GM11168 (cell line): Measurements from ENCODE around the gene SH3GL2.

Source experiments
- in situ Hi-C: fragments of 300-500 bp; cut with MboI; formaldehyde crosslinking; loops from one replicate; pipeline ENCODE4 v1.12.0; 2022; ENCODE audit warnings: low sequenced_read_pairs; ENCODE audit not compliant: unreplicated experiment

SH3GL2 gene

GRCh38 chr9:17604556-17604955 lies 25.7 kb downstream of the SH3GL2 start:
- in situ Hi-C loops: no loop called here

GRCh38 chr9:17609312-17610005 lies 30.6 kb downstream of the SH3GL2 start:
- in situ Hi-C loops: no loop called here

GRCh38 chr9:17611342-17611741 lies 32.5 kb downstream of the SH3GL2 start:
- in situ Hi-C loops: no loop called here

GRCh38 chr9:17611917-17612316 lies 33.1 kb downstream of the SH3GL2 start:
- in situ Hi-C loops: no loop called here

- in situ Hi-C loops: no loop called here
Observed at GRCh38 chr9:17613758-17614157, 34.9 kb downstream of the SH3GL2 start.

GRCh38 chr9:17614250-17614649 lies 35.4 kb downstream of the SH3GL2 start:
- in situ Hi-C loops: no loop called here

- in situ Hi-C loops: no loop called here
Observed at GRCh38 chr9:17614903-17615302, 36.0 kb downstream of the SH3GL2 start.

- in situ Hi-C loops: no loop called here
Observed at GRCh38 chr9:17622141-17622540, 43.3 kb downstream of the SH3GL2 start.

- in situ Hi-C loops: no loop called here
Observed at GRCh38 chr9:17622749-17623148, 43.9 kb downstream of the SH3GL2 start.

GRCh38 chr9:17623965-17624364 lies 45.1 kb downstream of the SH3GL2 start:
- in situ Hi-C loops: no loop called here

- in situ Hi-C loops: no loop called here
Observed at GRCh38 chr9:17624571-17624970, 45.7 kb downstream of the SH3GL2 start.

- in situ Hi-C loops: no loop called here
Observed at GRCh38 chr9:17625644-17626388, 47.0 kb downstream of the SH3GL2 start.

- in situ Hi-C loops: no loop called here
Observed at GRCh38 chr9:17627641-17628040, 48.8 kb downstream of the SH3GL2 start.

- in situ Hi-C loops: no loop called here
Observed at GRCh38 chr9:17628624-17629023, 49.8 kb downstream of the SH3GL2 start.

GRCh38 chr9:17630531-17630949 lies 51.7 kb downstream of the SH3GL2 start:
- in situ Hi-C loops: no loop called here

GRCh38 chr9:17631396-17631795 lies 52.5 kb downstream of the SH3GL2 start:
- in situ Hi-C loops: no loop called here

GRCh38 chr9:17632994-17633393 lies 54.1 kb downstream of the SH3GL2 start:
- in situ Hi-C loops: no loop called here

GRCh38 chr9:17635115-17635890 lies 56.4 kb downstream of the SH3GL2 start:
- in situ Hi-C loops: no loop called here

GRCh38 chr9:17636349-17636748 lies 57.5 kb downstream of the SH3GL2 start:
- in situ Hi-C loops: no loop called here

GRCh38 chr9:17636821-17637220 lies 58.0 kb downstream of the SH3GL2 start:
- in situ Hi-C loops: no loop called here

GRCh38 chr9:17637229-17637628 lies 58.4 kb downstream of the SH3GL2 start:
- in situ Hi-C loops: no loop called here
